Suprapubic skin (tissue), 4 donors: ENCODE results near the gene ZNF462. TPM values are rescaled to one million over a fixed set of nuclear protein-coding genes. Genes with fewer than 3 reads are reported as not detected.

Experiments used
- DNase-seq, 2 donors: peaks; one replicate each; pipeline ENCODE4 v3.0.0-alpha.2; 2019; ENCODE audit warnings: low spot score in 2 of 2
- H3K27ac ChIP-seq: fragments of 200-600 bp; sonication (generic); one replicate; pipeline ENCODE4 v1.5.1; 2019
- H3K27me3 ChIP-seq: fragments of 200-600 bp; sonication (generic); one replicate; pipeline ENCODE4 v1.5.1; 2019
- H3K36me3 ChIP-seq: fragments of 200-600 bp; sonication (generic); one replicate; pipeline ENCODE4 v1.5.1; 2019
- H3K4me1 ChIP-seq: fragments of 200-600 bp; sonication (generic); one replicate; pipeline ENCODE4 v1.5.1; 2019
- H3K4me3 ChIP-seq: fragments of 200-600 bp; sonication (generic); one replicate; pipeline ENCODE4 v1.5.1; 2019; ENCODE audit warnings: mild to moderate bottlenecking
- H3K9me3 ChIP-seq: fragments of 200-600 bp; sonication (generic); one replicate; pipeline ENCODE4 v1.5.1; 2019
- CTCF ChIP-seq, 2 donors: fragments of 200-600 bp in 1 of 2; fragments of 450-650 bp in 1 of 2; sonication (generic) in 1 of 2; IDR thresholded peaks; one replicate each; pipeline ENCODE4 v1.5.1; 2016 to 2019; ENCODE audit warnings: antibody characterized with exemption in 2 of 2, mild to moderate bottlenecking in 1 of 2, moderate library complexity in 1 of 2
- EP300 ChIP-seq: sonication (generic); formaldehyde crosslinking; IDR thresholded peaks from one replicate; pipeline ENCODE4 v1.6.1; 2017; ENCODE audit warnings: antibody characterized with exemption
- POLR2A ChIP-seq, 2 donors: fragments of 450-650 bp; IDR thresholded peaks; one replicate each; pipeline ENCODE4 v1.6.1; 2017; ENCODE audit warnings: antibody characterized with exemption in 2 of 2, mild to moderate bottlenecking in 2 of 2, moderate library complexity in 2 of 2
- POLR2AphosphoS5 ChIP-seq, 3 donors: sonication (generic); formaldehyde crosslinking; IDR thresholded peaks; one replicate each; pipeline ENCODE4 v1.6.1; 2017; ENCODE audit warnings: antibody characterized with exemption in 3 of 3
- WGBS: methylation state at CpG from one replicate; pipeline ENCODE4 v1.1.5; 2018; 5-methylcytosine and 5-hydroxymethylcytosine counted together
- total RNA-seq, 4 donors: library from RNA; depleted of rRNA; stranded (reverse); fragments of >200 nt; gene quantifications; one replicate each; pipeline ENCODE4 v1.1.0, GENCODE V29; 2016

The ZNF462 gene
- total RNA-seq, 4 donors from 2014 or later, result 16.4 to 35.2 (median 29.7) TPM

- H3K27me3 ChIP-seq, result no peaks in the 10 kb centered on the region
- TF ChIP-seq POLR2AphosphoS5 (IDR thresholded peaks at IDR 0.05) (no peak), EP300 (no peak), CTCF (IDR thresholded peaks at IDR 0.05) (no peak), POLR2A (IDR thresholded peaks at IDR 0.05) (no peak)
- H3K4me1 ChIP-seq, result peaks cover 7% of the 10 kb centered on the region
- DNase-seq, result no peak
- H3K27ac ChIP-seq, result peak overlapping the region; percentile 11
- H3K36me3 ChIP-seq, result no peaks in the 10 kb centered on the region
- no peak overlapping the region for H3K4me3 ChIP-seq
- WGBS, result 44% methylated on average over 2 of the region's 2 CpGs
- no peaks in the 10 kb centered on the region for H3K9me3 ChIP-seq
Measured at GRCh38 chr9:107020040-107020530, 157.1 kb downstream of the ZNF462 start.

GRCh38 chr9:107024193-107024592 lies 161.2 kb downstream of the ZNF462 start:
- H3K27me3 ChIP-seq, result no peaks in the 10 kb centered on the region
- TF ChIP-seq POLR2A (IDR thresholded peaks at IDR 0.05) (no peak), POLR2AphosphoS5 (IDR thresholded peaks at IDR 0.05) (no peak), CTCF (IDR thresholded peaks at IDR 0.05) (no peak), EP300 (no peak)
- H3K27ac ChIP-seq, result no peak overlapping the region
- peaks cover 7% of the 10 kb centered on the region for H3K4me1 ChIP-seq
- WGBS, result 71% methylated on average over 2 of the region's 2 CpGs
- H3K9me3 ChIP-seq, result no peaks in the 10 kb centered on the region
- no peak overlapping the region for H3K4me3 ChIP-seq
- no peak for DNase-seq
- H3K36me3 ChIP-seq, result no peaks in the 10 kb centered on the region

GRCh38 chr9:107025260-107026035 lies 162.5 kb downstream of the ZNF462 start:
- 83% methylated on average over 5 of the region's 5 CpGs for WGBS
- H3K9me3 ChIP-seq, result no peaks in the 10 kb centered on the region
- H3K36me3 ChIP-seq, result no peaks in the 10 kb centered on the region
- TF ChIP-seq POLR2A (IDR thresholded peaks at IDR 0.05) (no peak), EP300 (no peak), POLR2AphosphoS5 (IDR thresholded peaks at IDR 0.05) (no peak), CTCF (IDR thresholded peaks at IDR 0.05) (no peak)
- no peak for DNase-seq
- H3K27me3 ChIP-seq, result no peaks in the 10 kb centered on the region
- H3K4me1 ChIP-seq, result no peaks in the 10 kb centered on the region
- H3K27ac ChIP-seq, result no peak overlapping the region
- no peak overlapping the region for H3K4me3 ChIP-seq

- Histone ChIP-seq H3K27ac (no peak overlapping the region), H3K36me3 (no peaks in the 10 kb centered on the region), H3K9me3 (no peaks in the 10 kb centered on the region), H3K4me3 (no peak overlapping the region), H3K27me3 (no peaks in the 10 kb centered on the region), H3K4me1 (no peaks in the 10 kb centered on the region)
- 76% methylated on average over 3 of the region's 3 CpGs for WGBS
- TF ChIP-seq EP300 (no peak), CTCF (IDR thresholded peaks at IDR 0.05) (no peak), POLR2A (IDR thresholded peaks at IDR 0.05) (no peak), POLR2AphosphoS5 (IDR thresholded peaks at IDR 0.05) (no peak)
- no peak for DNase-seq
Measured at GRCh38 chr9:107029146-107029545, 166.2 kb downstream of the ZNF462 start.

GRCh38 chr9:107033966-107034365 lies 171.0 kb downstream of the ZNF462 start:
- H3K4me1 ChIP-seq, result no peaks in the 10 kb centered on the region
- no peaks in the 10 kb centered on the region for H3K27me3 ChIP-seq
- H3K4me3 ChIP-seq, result no peak overlapping the region
- WGBS, result 78% methylated on average over 3 of the region's 3 CpGs
- H3K36me3 ChIP-seq, result no peaks in the 10 kb centered on the region
- TF ChIP-seq EP300 (no peak), POLR2AphosphoS5 (IDR thresholded peaks at IDR 0.05) (no peak), CTCF (IDR thresholded peaks at IDR 0.05) (no peak), POLR2A (IDR thresholded peaks at IDR 0.05) (no peak)
- H3K27ac ChIP-seq, result no peak overlapping the region
- DNase-seq, result no peak
- no peaks in the 10 kb centered on the region for H3K9me3 ChIP-seq
